Measurements from ENCODE around the gene TPPP2. TPM values are rescaled to one million over a fixed set of nuclear protein-coding genes. Genes with fewer than 3 reads are reported as not detected.

TPPP2 gene
- total and polyA plus RNA-seq, 2 donors (not counting 1 experiment from before 2014, with no cell fraction given): not detected

DNA sequence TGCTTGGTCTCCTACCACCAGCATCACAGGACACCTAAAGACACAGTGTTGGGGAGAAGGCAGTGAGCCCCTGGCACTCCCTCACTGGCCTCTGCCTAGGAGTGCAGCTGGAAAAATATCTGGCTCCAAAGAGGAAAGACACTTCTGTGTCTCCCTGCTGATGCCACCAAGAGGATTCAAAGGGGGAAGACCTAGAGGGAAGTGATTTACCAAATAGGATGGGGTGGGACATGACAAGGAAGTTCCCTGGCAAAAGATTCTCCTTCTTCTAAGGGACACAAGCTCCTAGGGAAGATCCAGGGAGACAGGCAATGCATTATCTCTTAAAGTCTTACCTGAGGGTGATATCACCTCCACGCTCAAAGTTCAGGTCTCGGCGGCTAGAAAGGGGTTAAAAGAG, 11.2 kb upstream of the TPPP2 start:
- Histone ChIP-seq H3K27me3 (ENCODE audit: control insufficient read depth, insufficient read depth, low read length) (peaks cover 32% of the 10 kb centered on the region), H3K9ac (ENCODE audit: insufficient read depth, low read length) (no peak overlapping the region), H4K20me1 (ENCODE audit: control insufficient read depth, extremely low read depth, insufficient read depth, low read length) (no peaks in the 10 kb centered on the region), H3K4me2 (ENCODE audit: extremely low read depth, insufficient read depth, low read length) (no peak overlapping the region), H3K4me1 (ENCODE audit: control insufficient read depth, extremely low read depth, insufficient read depth, low read length) (no peaks in the 10 kb centered on the region), H3K9me3 (ENCODE audit: control insufficient read depth, insufficient read depth, low read depth, low read length) (no peaks in the 10 kb centered on the region), H2AFZ (ENCODE audit: low read length) (no peak overlapping the region), H3K27ac (ENCODE audit: insufficient read depth, low read length) (no peak overlapping the region), H3K36me3 (ENCODE audit: control insufficient read depth, insufficient read depth, low read length) (no peaks in the 10 kb centered on the region), H3K79me2 (ENCODE audit: control insufficient read depth, insufficient read depth, low read length) (no peaks in the 10 kb centered on the region), H3K4me3 (replicated peaks in 1 of 4; ENCODE audit: control extremely low read depth in 1 of 4, insufficient read depth in 1 of 4, low read depth in 3 of 4, low read length in 4 of 4) (no peak overlapping the region)
- DNase-seq (ENCODE audit: low read depth in 2 of 2): no peak
- no peak for TF ChIP-seq EZH2 (IDR thresholded peaks at IDR 0.05; ENCODE audit: low read length, missing control alignments)
- TF ChIP-seq, protein P1, sequence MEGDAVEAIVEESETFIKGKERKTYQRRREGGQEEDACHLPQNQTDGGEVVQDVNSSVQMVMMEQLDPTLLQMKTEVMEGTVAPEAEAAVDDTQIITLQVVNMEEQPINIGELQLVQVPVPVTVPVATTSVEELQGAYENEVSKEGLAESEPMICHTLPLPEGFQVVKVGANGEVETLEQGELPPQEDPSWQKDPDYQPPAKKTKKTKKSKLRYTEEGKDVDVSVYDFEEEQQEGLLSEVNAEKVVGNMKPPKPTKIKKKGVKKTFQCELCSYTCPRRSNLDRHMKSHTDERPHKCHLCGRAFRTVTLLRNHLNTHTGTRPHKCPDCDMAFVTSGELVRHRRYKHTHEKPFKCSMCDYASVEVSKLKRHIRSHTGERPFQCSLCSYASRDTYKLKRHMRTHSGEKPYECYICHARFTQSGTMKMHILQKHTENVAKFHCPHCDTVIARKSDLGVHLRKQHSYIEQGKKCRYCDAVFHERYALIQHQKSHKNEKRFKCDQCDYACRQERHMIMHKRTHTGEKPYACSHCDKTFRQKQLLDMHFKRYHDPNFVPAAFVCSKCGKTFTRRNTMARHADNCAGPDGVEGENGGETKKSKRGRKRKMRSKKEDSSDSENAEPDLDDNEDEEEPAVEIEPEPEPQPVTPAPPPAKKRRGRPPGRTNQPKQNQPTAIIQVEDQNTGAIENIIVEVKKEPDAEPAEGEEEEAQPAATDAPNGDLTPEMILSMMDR (conservative IDR thresholded peaks at IDR 0.05 in 1 of 2, IDR thresholded peaks at IDR 0.05 in 1 of 2; ENCODE audit: low read depth in 1 of 2, low read length in 2 of 2): no peak

DNA sequence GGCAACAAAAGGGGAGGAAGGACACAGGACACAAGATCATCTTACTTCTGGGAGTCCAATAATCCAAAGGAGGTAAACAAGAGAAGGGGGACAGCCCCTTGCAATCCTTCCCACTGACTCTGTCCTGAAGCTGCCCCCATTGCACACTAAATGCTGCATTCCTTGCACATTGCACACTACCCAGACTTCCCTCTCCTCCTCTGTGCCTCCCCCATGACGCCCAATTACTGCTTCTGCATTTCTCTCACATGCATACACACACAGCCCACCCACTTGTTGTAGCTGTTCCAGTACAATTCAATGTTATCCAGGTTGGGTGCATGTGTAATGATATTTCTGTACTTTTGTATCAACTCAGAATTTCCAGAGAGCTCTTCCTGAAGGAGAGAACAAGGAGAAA, 10.7 kb upstream of the TPPP2 start:
- H3K4me2 ChIP-seq (ENCODE audit: extremely low read depth, insufficient read depth, low read length): no peak overlapping the region
- peaks cover 38% of the 10 kb centered on the region for H3K27me3 ChIP-seq (ENCODE audit: control insufficient read depth, insufficient read depth, low read length)
- no peak overlapping the region for H3K4me3 ChIP-seq (replicated peaks in 1 of 4; ENCODE audit: control extremely low read depth in 1 of 4, insufficient read depth in 1 of 4, low read depth in 3 of 4, low read length in 4 of 4)
- H2AFZ ChIP-seq (ENCODE audit: low read length): no peak overlapping the region
- H4K20me1 ChIP-seq (ENCODE audit: control insufficient read depth, extremely low read depth, insufficient read depth, low read length): no peaks in the 10 kb centered on the region
- H3K9ac ChIP-seq (ENCODE audit: insufficient read depth, low read length): no peak overlapping the region
- peak in 1 of 2 donors; percentile 18 for DNase-seq (ENCODE audit: low read depth in 2 of 2)
- no peaks in the 10 kb centered on the region for H3K36me3 ChIP-seq (ENCODE audit: control insufficient read depth, insufficient read depth, low read length)
- H3K4me1 ChIP-seq (ENCODE audit: control insufficient read depth, extremely low read depth, insufficient read depth, low read length): no peaks in the 10 kb centered on the region
- no peaks in the 10 kb centered on the region for H3K9me3 ChIP-seq (ENCODE audit: control insufficient read depth, insufficient read depth, low read depth, low read length)
- H3K79me2 ChIP-seq (ENCODE audit: control insufficient read depth, insufficient read depth, low read length): no peaks in the 10 kb centered on the region
- TF ChIP-seq EZH2 (IDR thresholded peaks at IDR 0.05; ENCODE audit: low read length, missing control alignments): no peak
- TF ChIP-seq, protein P1 (conservative IDR thresholded peaks at IDR 0.05 in 1 of 2, IDR thresholded peaks at IDR 0.05 in 1 of 2; ENCODE audit: low read depth in 1 of 2, low read length in 2 of 2): no peak
- H3K27ac ChIP-seq (ENCODE audit: insufficient read depth, low read length): no peak overlapping the region

DNA sequence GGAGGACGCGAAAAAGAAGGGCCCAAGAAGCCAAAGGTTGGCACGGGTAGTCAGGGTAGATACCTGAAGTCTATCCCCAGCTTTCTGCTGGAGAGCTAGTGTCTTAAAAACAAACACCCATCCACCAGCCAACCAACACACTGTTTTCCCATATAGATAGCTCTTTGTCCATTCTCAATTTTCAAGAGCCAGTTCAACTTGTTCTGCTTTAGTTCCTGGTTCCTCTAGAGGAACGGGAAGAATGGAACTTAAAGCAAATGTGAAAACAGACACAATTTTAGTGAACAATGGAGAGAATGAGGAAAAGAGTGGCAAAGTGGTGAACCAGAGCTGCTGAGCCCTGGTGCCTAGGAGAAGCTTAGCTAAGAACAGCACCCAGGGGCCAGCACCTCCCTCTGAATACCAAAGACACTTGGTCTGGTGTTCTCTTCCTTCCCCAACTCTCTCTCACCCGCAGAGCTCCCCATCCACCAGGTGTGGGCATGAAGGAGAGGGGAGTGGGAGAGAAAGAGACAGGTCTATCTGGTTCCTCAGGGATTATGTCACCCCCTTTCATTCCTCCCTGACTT, 9.0 kb upstream of the TPPP2 start:
- DNase-seq (ENCODE audit: low read depth in 2 of 2): no peak
- Histone ChIP-seq H3K79me2 (ENCODE audit: control insufficient read depth, insufficient read depth, low read length) (no peaks in the 10 kb centered on the region), H3K27ac (ENCODE audit: insufficient read depth, low read length) (no peak overlapping the region), H2AFZ (ENCODE audit: low read length) (no peak overlapping the region), H3K27me3 (ENCODE audit: control insufficient read depth, insufficient read depth, low read length) (peaks cover 48% of the 10 kb centered on the region), H3K9me3 (ENCODE audit: control insufficient read depth, insufficient read depth, low read depth, low read length) (no peaks in the 10 kb centered on the region), H3K4me3 (replicated peaks in 1 of 4; ENCODE audit: control extremely low read depth in 1 of 4, insufficient read depth in 1 of 4, low read depth in 3 of 4, low read length in 4 of 4) (no peak overlapping the region), H4K20me1 (ENCODE audit: control insufficient read depth, extremely low read depth, insufficient read depth, low read length) (no peaks in the 10 kb centered on the region), H3K9ac (ENCODE audit: insufficient read depth, low read length) (no peak overlapping the region), H3K4me1 (ENCODE audit: control insufficient read depth, extremely low read depth, insufficient read depth, low read length) (no peaks in the 10 kb centered on the region), H3K4me2 (ENCODE audit: extremely low read depth, insufficient read depth, low read length) (no peak overlapping the region), H3K36me3 (ENCODE audit: control insufficient read depth, insufficient read depth, low read length) (no peaks in the 10 kb centered on the region)
- no peak for TF ChIP-seq EZH2 (IDR thresholded peaks at IDR 0.05; ENCODE audit: low read length, missing control alignments)
- TF ChIP-seq, protein P1 (conservative IDR thresholded peaks at IDR 0.05 in 1 of 2, IDR thresholded peaks at IDR 0.05 in 1 of 2; ENCODE audit: low read depth in 1 of 2, low read length in 2 of 2): no peak

Data from fibroblast of lung (primary cell).